ENCODE results near the gene CSF1.

GRCh38 chr1:109959974-109960744 lies 49.5 kb downstream of the CSF1 start:
- TF ChIP-seq CTCF (IDR thresholded peaks at IDR 0.05) (no peak), POLR2A (IDR thresholded peaks at IDR 0.05) (no peak)

All from ovary (tissue), 3 donors.